ENCODE data around the gene NADK2. TPM values are rescaled to one million over a fixed set of nuclear protein-coding genes. Genes with fewer than 3 reads are reported as not detected.
A peak's percentile ranks its signal among the peaks of the same experiment; 100 is the strongest.
"Not testable (repeated sequence)": the region's sequence is repeated elsewhere in the genome, so short reads cannot be mapped to it uniquely, and the experiment has no call there.

Gene NADK2
- total RNA-seq, result 10 to 100 TPM; 23.6 to 34.4 (median 27.8) TPM

GRCh38 chr5:36241631-36242533, at the start of gene NADK2:
Gene NADK2, minus strand, starts transcription at chr5:36241925. Its CDS starts 127 bp downstream, at chr5:36241798.
- no peaks in the 10 kb centered on the region for H3K27me3 ChIP-seq
- H3K4me3 ChIP-seq, result peak within 1 kb of the TSS; percentile 86 to 99 (median 95)
- no peaks in the 10 kb centered on the region for H3K9me3 ChIP-seq
- intact Hi-C loops (cut with DNase I; ENCODE audit: low total_unique reads) (loop anchor here (1.0 to 10.0 kb wide), 6 partner anchors 63 to 634 kb away; partner anchors contain the start of genes NIPBL and SKP2), in situ Hi-C loops (cut with MboI; ENCODE audit: low sequenced_read_pairs in 4 of 4) (loop anchor here in 1 of 4 donors (25.0 kb wide), 1 partner anchor 645 kb away; the partner anchor contains the start of gene NIPBL)
- peaks cover 38 to 44% of the 10 kb centered on the region in 2 donors for H3K4me1 ChIP-seq
- DNase-seq, result peak; percentile 92 to 93
- H3K27ac ChIP-seq, result peak within 1 kb of the TSS; percentile 96 to 99 (median 98)
- peak; percentile 48 to 79 (median 76) for TF ChIP-seq CTCF (IDR thresholded peaks at IDR 0.05 in 4 of 5, conservative IDR thresholded peaks at IDR 0.05 in 1 of 5)
- TF ChIP-seq POLR2A (IDR thresholded peaks at IDR 0.05), result peak; percentile 84 to 95
- no peaks in the 10 kb centered on the region for H3K36me3 ChIP-seq
- peak; percentile 89 for ATAC-seq

GRCh38 chr5:36285837-36286615, 44.3 kb upstream of the NADK2 start:
- H3K4me3 ChIP-seq, result no peak overlapping the region
- H3K4me1 ChIP-seq, result no peaks in the 10 kb centered on the region
- in situ Hi-C loops (cut with MboI; ENCODE audit: low sequenced_read_pairs in 4 of 4), result no loop called here
- H3K9me3 ChIP-seq, result no peaks in the 10 kb centered on the region
- H3K36me3 ChIP-seq, result no peaks in the 10 kb centered on the region
- H3K27me3 ChIP-seq, result no peaks in the 10 kb centered on the region
- ATAC-seq (no peak), DNase-seq (no peak)
- intact Hi-C loops (cut with DNase I; ENCODE audit: low total_unique reads), result no loop called here
- no peak overlapping the region for H3K27ac ChIP-seq
- TF ChIP-seq CTCF (IDR thresholded peaks at IDR 0.05 in 4 of 5, conservative IDR thresholded peaks at IDR 0.05 in 1 of 5) (no peak), POLR2A (IDR thresholded peaks at IDR 0.05) (no peak)

GRCh38 chr5:36283775-36284174, 42.0 kb upstream of the NADK2 start:
- ATAC-seq; H3K27me3 ChIP-seq; intact Hi-C loops (cut with DNase I; ENCODE audit: low total_unique reads); H3K4me3 ChIP-seq; H3K36me3 ChIP-seq; in situ Hi-C loops (cut with MboI; ENCODE audit: low sequenced_read_pairs in 4 of 4); H3K27ac ChIP-seq; H3K9me3 ChIP-seq; DNase-seq; H3K4me1 ChIP-seq: not testable (repeated sequence)

GRCh38 chr5:36281626-36282025, 39.9 kb upstream of the NADK2 start:
- Histone ChIP-seq H3K4me1 (peaks cover 4 to 6% of the 10 kb centered on the region in 2 donors), H3K4me3 (no peak overlapping the region), H3K36me3 (no peaks in the 10 kb centered on the region), H3K27me3 (no peaks in the 10 kb centered on the region), H3K27ac (no peak overlapping the region), H3K9me3 (no peaks in the 10 kb centered on the region)
- ATAC-seq (no peak), DNase-seq (no peak)
- TF ChIP-seq POLR2A (IDR thresholded peaks at IDR 0.05) (no peak), CTCF (IDR thresholded peaks at IDR 0.05 in 4 of 5, conservative IDR thresholded peaks at IDR 0.05 in 1 of 5) (no peak)
- intact Hi-C loops (cut with DNase I; ENCODE audit: low total_unique reads) (no loop called here), in situ Hi-C loops (cut with MboI; ENCODE audit: low sequenced_read_pairs in 4 of 4) (no loop called here)

Measured in gastrocnemius medialis (tissue), 4 donors.